GM19193 (cell line): ENCODE results near the gene GPC5.

Experiments
- POLR2A ChIP-seq: IDR thresholded peaks from 4 replicates; pipeline ENCODE4 v1.6.1; 2011; ENCODE audit not compliant: insufficient read depth, insufficient read length; ENCODE audit errors: extremely low read depth

Gene GPC5

GRCh38 chr13:91719033-91719432 lies 320.6 kb downstream of the GPC5 start:
- TF ChIP-seq POLR2A, result no peak

GRCh38 chr13:91721413-91721812 lies 323.0 kb downstream of the GPC5 start:
- TF ChIP-seq POLR2A, result no peak

GRCh38 chr13:91722267-91722884 lies 324.0 kb downstream of the GPC5 start:
- no peak for TF ChIP-seq POLR2A

GRCh38 chr13:91724591-91724990 lies 326.2 kb downstream of the GPC5 start:
- no peak for TF ChIP-seq POLR2A

GRCh38 chr13:91725646-91726045 lies 327.2 kb downstream of the GPC5 start:
- TF ChIP-seq POLR2A, result no peak

- TF ChIP-seq POLR2A, result no peak
Measured at GRCh38 chr13:91726671-91727070, 328.2 kb downstream of the GPC5 start.

- no peak for TF ChIP-seq POLR2A
Measured at GRCh38 chr13:91729859-91730258, 331.4 kb downstream of the GPC5 start.

- TF ChIP-seq POLR2A, result no peak
Measured at GRCh38 chr13:91739751-91740150, 341.3 kb downstream of the GPC5 start.

- no peak for TF ChIP-seq POLR2A
Measured at GRCh38 chr13:91740756-91741155, 342.3 kb downstream of the GPC5 start.

GRCh38 chr13:91741925-91742324 lies 343.5 kb downstream of the GPC5 start:
- no peak for TF ChIP-seq POLR2A

- TF ChIP-seq POLR2A, result no peak
Measured at GRCh38 chr13:91744284-91744683, 345.9 kb downstream of the GPC5 start.

- no peak for TF ChIP-seq POLR2A
Measured at GRCh38 chr13:91745967-91746366, 347.5 kb downstream of the GPC5 start.

- TF ChIP-seq POLR2A, result no peak
Measured at GRCh38 chr13:91747186-91747585, 348.8 kb downstream of the GPC5 start.

GRCh38 chr13:91748416-91749089 lies 350.1 kb downstream of the GPC5 start:
- TF ChIP-seq POLR2A, result no peak

- TF ChIP-seq POLR2A, result no peak
Measured at GRCh38 chr13:91758724-91759123, 360.3 kb downstream of the GPC5 start.

- TF ChIP-seq POLR2A, result no peak
Measured at GRCh38 chr13:91762957-91763356, 364.5 kb downstream of the GPC5 start.

GRCh38 chr13:91764527-91764926 lies 366.1 kb downstream of the GPC5 start:
- TF ChIP-seq POLR2A, result no peak

GRCh38 chr13:91767651-91768050 lies 369.2 kb downstream of the GPC5 start:
- no peak for TF ChIP-seq POLR2A

GRCh38 chr13:91768746-91769145 lies 370.3 kb downstream of the GPC5 start:
- TF ChIP-seq POLR2A, result no peak
